Peyer's patch (tissue), 4 donors: ENCODE results near the gene IQCK.

ENCODE experiments used
- POLR2A ChIP-seq, 2 donors: fragments of 450-650 bp; IDR thresholded peaks; one replicate each; pipeline ENCODE4 v1.5.1; 2017; ENCODE audit warnings: antibody characterized with exemption in 2 of 2, mild to moderate bottlenecking in 2 of 2, moderate library complexity in 2 of 2
- TF ChIP-seq, protein P1 (sequence below), 6 experiments: fragments of 450-650 bp in 4 of 6; fragments of 200-600 bp in 2 of 6; sonication (generic) in 1 of 6; IDR thresholded peaks; one replicate each; pipeline ENCODE4 v1.5.1; 2017 to 2019; ENCODE audit warnings: antibody characterized with exemption in 6 of 6, mild to moderate bottlenecking in 3 of 6, moderate library complexity in 1 of 6

DNA sequence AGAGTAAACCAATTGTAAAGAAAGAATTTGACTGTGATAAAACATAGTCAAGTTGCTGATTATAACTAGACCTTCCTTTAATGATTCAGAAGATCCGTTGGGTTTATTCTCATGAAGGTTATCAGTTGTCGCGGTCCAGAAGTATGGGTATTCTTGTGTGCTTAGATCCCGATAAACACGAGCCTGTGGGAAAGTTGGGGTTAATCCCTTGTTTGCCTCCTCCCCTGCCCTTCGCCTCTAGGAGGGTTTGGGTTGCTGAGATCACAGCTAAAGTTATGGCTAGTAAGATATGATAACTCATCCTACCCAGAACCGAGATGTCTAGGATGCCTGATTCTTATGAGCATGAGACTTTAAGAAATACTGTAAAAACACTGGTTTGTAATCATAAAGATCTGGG, 99.8 kb downstream of the IQCK start:
- TF ChIP-seq, protein P1, sequence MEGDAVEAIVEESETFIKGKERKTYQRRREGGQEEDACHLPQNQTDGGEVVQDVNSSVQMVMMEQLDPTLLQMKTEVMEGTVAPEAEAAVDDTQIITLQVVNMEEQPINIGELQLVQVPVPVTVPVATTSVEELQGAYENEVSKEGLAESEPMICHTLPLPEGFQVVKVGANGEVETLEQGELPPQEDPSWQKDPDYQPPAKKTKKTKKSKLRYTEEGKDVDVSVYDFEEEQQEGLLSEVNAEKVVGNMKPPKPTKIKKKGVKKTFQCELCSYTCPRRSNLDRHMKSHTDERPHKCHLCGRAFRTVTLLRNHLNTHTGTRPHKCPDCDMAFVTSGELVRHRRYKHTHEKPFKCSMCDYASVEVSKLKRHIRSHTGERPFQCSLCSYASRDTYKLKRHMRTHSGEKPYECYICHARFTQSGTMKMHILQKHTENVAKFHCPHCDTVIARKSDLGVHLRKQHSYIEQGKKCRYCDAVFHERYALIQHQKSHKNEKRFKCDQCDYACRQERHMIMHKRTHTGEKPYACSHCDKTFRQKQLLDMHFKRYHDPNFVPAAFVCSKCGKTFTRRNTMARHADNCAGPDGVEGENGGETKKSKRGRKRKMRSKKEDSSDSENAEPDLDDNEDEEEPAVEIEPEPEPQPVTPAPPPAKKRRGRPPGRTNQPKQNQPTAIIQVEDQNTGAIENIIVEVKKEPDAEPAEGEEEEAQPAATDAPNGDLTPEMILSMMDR (IDR thresholded peaks at IDR 0.05): no peak
- no peak for TF ChIP-seq POLR2A (IDR thresholded peaks at IDR 0.05)
